ENCODE results near the gene LPIN2. TPM values are rescaled to one million over a fixed set of nuclear protein-coding genes. Genes with fewer than 3 reads are reported as not detected.

The LPIN2 gene
- total RNA-seq, 1 donor from 2014 or later = 16.5 TPM

DNA sequence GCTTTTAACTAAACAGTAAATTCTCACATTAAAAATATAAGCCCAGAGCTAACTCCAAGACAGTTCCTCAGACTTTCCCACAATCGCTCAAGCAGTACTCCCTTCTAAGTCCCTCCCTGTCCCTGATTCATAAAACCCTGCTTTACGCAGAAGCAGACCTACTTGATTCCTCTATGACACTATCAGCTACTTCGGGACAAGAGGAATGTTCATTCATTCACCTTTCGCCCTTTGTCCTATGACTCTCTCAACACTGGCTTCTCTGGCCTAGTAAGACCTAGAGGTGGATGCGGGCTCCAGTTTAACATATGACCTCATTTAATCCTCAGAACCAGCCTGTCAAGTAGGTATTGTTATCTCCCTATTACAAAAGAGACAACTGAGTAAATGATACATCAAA is 10.2 kb downstream of the LPIN2 start:
- Mint-ChIP-seq H3K27me3 (ENCODE audit: low read depth, unreplicated experiment) (no peaks in the 10 kb centered on the region), H3K4me1 (ENCODE audit: low read depth, unreplicated experiment) (peaks cover 10% of the 10 kb centered on the region), H3K9me3 (ENCODE audit: unreplicated experiment) (peaks cover 16% of the 10 kb centered on the region), H3K27ac (ENCODE audit: unreplicated experiment) (no peak overlapping the region), H3K36me3 (ENCODE audit: low read depth, unreplicated experiment) (peaks cover 24% of the 10 kb centered on the region), H3K4me3 (ENCODE audit: unreplicated experiment) (no peak overlapping the region)
- Histone ChIP-seq H3K79me2 (ENCODE audit: insufficient read depth, low read length) (peaks cover 56% of the 10 kb centered on the region), H4K20me1 (ENCODE audit: insufficient read depth, low read length) (peaks cover 20% of the 10 kb centered on the region), H3K4me2 (ENCODE audit: low read length) (no peak overlapping the region), H3K27ac (ENCODE audit: low read depth, low read length) (no peak overlapping the region), H3K9me3 (ENCODE audit: insufficient read depth, low read depth, low read length) (no peaks in the 10 kb centered on the region), H3K4me3 (ENCODE audit: insufficient read depth, low read depth, low read length) (no peak overlapping the region), H3K36me3 (ENCODE audit: insufficient read depth, low read length) (no peaks in the 10 kb centered on the region), H3K27me3 (ENCODE audit: insufficient read depth, low read length) (no peaks in the 10 kb centered on the region), H3K9ac (ENCODE audit: low read length) (no peak overlapping the region), H2AFZ (ENCODE audit: low read depth, low read length) (no peak overlapping the region), H3K4me1 (ENCODE audit: insufficient read depth, low read length) (peaks cover 5% of the 10 kb centered on the region)
- no peak for TF ChIP-seq EZH2 (IDR thresholded peaks at IDR 0.05; ENCODE audit: insufficient read depth, low read length)
- TF ChIP-seq, protein P1, sequence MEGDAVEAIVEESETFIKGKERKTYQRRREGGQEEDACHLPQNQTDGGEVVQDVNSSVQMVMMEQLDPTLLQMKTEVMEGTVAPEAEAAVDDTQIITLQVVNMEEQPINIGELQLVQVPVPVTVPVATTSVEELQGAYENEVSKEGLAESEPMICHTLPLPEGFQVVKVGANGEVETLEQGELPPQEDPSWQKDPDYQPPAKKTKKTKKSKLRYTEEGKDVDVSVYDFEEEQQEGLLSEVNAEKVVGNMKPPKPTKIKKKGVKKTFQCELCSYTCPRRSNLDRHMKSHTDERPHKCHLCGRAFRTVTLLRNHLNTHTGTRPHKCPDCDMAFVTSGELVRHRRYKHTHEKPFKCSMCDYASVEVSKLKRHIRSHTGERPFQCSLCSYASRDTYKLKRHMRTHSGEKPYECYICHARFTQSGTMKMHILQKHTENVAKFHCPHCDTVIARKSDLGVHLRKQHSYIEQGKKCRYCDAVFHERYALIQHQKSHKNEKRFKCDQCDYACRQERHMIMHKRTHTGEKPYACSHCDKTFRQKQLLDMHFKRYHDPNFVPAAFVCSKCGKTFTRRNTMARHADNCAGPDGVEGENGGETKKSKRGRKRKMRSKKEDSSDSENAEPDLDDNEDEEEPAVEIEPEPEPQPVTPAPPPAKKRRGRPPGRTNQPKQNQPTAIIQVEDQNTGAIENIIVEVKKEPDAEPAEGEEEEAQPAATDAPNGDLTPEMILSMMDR (IDR thresholded peaks at IDR 0.05; ENCODE audit: insufficient read depth, low read depth, low read length) = no peak
- FAIRE-seq (no peak), DNase-seq (ENCODE audit: low read depth) (no peak)

DNA sequence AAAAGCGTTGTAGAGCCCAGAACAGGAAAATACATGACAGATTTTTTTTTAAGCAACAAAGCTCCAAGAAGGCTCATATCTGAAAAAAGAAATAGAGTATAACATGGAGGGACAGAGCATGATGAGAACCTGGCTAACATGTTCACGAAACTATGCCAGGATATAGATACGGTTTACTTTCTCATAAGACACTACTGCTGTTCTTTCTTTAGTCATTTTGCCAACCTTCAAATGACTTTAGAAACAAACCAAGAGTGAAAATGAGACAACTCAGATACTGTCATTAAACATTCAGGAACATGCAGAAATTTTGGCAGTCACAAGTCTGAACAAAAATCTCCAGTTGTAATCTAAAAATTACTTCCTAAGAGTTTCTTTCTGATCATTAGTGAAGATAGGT is 14.3 kb downstream of the LPIN2 start:
- H3K27ac ChIP-seq (ENCODE audit: low read depth, low read length) = no peak overlapping the region
- H3K27me3 ChIP-seq (ENCODE audit: insufficient read depth, low read length) = no peaks in the 10 kb centered on the region
- Mint-ChIP-seq H3K27me3 (ENCODE audit: low read depth, unreplicated experiment) (no peaks in the 10 kb centered on the region), H3K36me3 (ENCODE audit: low read depth, unreplicated experiment) (peaks cover 10% of the 10 kb centered on the region), H3K9me3 (ENCODE audit: unreplicated experiment) (peaks cover 6% of the 10 kb centered on the region), H3K4me3 (ENCODE audit: unreplicated experiment) (no peak overlapping the region), H3K4me1 (ENCODE audit: low read depth, unreplicated experiment) (peaks cover 10% of the 10 kb centered on the region), H3K27ac (ENCODE audit: unreplicated experiment) (no peak overlapping the region)
- H3K36me3 ChIP-seq (ENCODE audit: insufficient read depth, low read length) = no peaks in the 10 kb centered on the region
- FAIRE-seq = no peak
- H3K4me3 ChIP-seq (ENCODE audit: insufficient read depth, low read depth, low read length) = no peak overlapping the region
- H3K4me2 ChIP-seq (ENCODE audit: low read length) = peak overlapping the region; percentile 64
- H3K9ac ChIP-seq (ENCODE audit: low read length) = peak overlapping the region; percentile 42
- TF ChIP-seq EZH2 (IDR thresholded peaks at IDR 0.05; ENCODE audit: insufficient read depth, low read length) = no peak
- TF ChIP-seq, protein P1 (IDR thresholded peaks at IDR 0.05; ENCODE audit: insufficient read depth, low read depth, low read length) = no peak
- no peak for DNase-seq (ENCODE audit: low read depth)
- H4K20me1 ChIP-seq (ENCODE audit: insufficient read depth, low read length) = peaks cover 32% of the 10 kb centered on the region
- no peaks in the 10 kb centered on the region for H3K9me3 ChIP-seq (ENCODE audit: insufficient read depth, low read depth, low read length)
- H2AFZ ChIP-seq (ENCODE audit: low read depth, low read length) = no peak overlapping the region
- H3K79me2 ChIP-seq (ENCODE audit: insufficient read depth, low read length) = peaks cover 45% of the 10 kb centered on the region
- H3K4me1 ChIP-seq (ENCODE audit: insufficient read depth, low read length) = peaks cover 7% of the 10 kb centered on the region

DNA sequence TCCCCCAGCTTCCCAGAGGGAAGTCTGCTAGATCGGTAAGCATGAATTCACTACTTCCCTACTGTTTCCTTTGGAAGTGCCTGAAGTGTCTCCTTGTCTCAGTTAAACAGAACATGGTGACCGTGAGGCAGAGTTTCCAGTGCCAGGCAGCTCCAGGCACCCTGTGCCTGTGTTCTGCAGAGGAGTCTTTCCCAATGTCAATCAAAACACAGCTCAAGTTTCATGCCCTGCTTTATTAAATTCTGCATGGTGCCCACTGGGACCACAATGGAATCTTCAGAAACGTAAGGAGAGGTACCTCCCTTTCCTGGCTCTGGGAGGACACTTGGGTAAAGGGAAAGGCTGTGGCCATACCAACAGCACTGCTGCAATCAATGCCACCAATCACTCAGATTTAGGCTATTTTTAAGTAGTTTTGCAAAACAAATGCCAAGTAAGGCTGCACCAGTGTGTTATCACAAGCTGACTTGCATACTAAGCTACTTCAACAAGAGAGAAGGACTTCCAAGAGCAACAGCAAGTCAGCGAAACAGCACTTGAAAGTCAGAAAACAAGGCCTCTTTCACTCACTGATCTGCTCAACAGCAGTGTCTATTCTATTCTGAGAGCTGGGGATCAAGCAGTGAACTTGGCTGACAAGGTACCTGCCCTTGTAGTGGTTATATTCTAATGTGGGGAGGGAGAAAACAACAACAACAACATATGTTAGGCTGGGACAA is 14.9 kb downstream of the LPIN2 start:
- no peak overlapping the region for H3K4me3 Mint-ChIP-seq (ENCODE audit: unreplicated experiment)
- no peak overlapping the region for H3K9ac ChIP-seq (ENCODE audit: low read length)
- H3K36me3 ChIP-seq (ENCODE audit: insufficient read depth, low read length) = no peaks in the 10 kb centered on the region
- peaks cover 32% of the 10 kb centered on the region for H4K20me1 ChIP-seq (ENCODE audit: insufficient read depth, low read length)
- H2AFZ ChIP-seq (ENCODE audit: low read depth, low read length) = no peak overlapping the region
- no peak overlapping the region for H3K4me3 ChIP-seq (ENCODE audit: insufficient read depth, low read depth, low read length)
- FAIRE-seq (no peak), DNase-seq (ENCODE audit: low read depth) (peak; percentile 25)
- H3K9me3 Mint-ChIP-seq (ENCODE audit: unreplicated experiment) = peaks cover 6% of the 10 kb centered on the region
- no peak overlapping the region for H3K4me2 ChIP-seq (ENCODE audit: low read length)
- peaks cover 8% of the 10 kb centered on the region for H3K36me3 Mint-ChIP-seq (ENCODE audit: low read depth, unreplicated experiment)
- no peak for TF ChIP-seq EZH2 (IDR thresholded peaks at IDR 0.05; ENCODE audit: insufficient read depth, low read length)
- TF ChIP-seq, protein P1 (IDR thresholded peaks at IDR 0.05; ENCODE audit: insufficient read depth, low read depth, low read length) = no peak
- no peak overlapping the region for H3K27ac Mint-ChIP-seq (ENCODE audit: unreplicated experiment)
- no peaks in the 10 kb centered on the region for H3K27me3 Mint-ChIP-seq (ENCODE audit: low read depth, unreplicated experiment)
- no peak overlapping the region for H3K27ac ChIP-seq (ENCODE audit: low read depth, low read length)
- peaks cover 10% of the 10 kb centered on the region for H3K4me1 Mint-ChIP-seq (ENCODE audit: low read depth, unreplicated experiment)
- H3K79me2 ChIP-seq (ENCODE audit: insufficient read depth, low read length) = peaks cover 50% of the 10 kb centered on the region
- peaks cover 7% of the 10 kb centered on the region for H3K4me1 ChIP-seq (ENCODE audit: insufficient read depth, low read length)
- H3K9me3 ChIP-seq (ENCODE audit: insufficient read depth, low read depth, low read length) = no peaks in the 10 kb centered on the region
- H3K27me3 ChIP-seq (ENCODE audit: insufficient read depth, low read length) = no peaks in the 10 kb centered on the region
